DMS 273 (cell line): ENCODE measurements around the gene HOXA3.

Experiments used
- DNase-seq: peaks from one replicate; lab custom pipeline; 2025; ENCODE audit not compliant: unreplicated experiment; lab: John Stamatoyannopoulos, UW

HOXA3 gene

GRCh38 chr7:27131390-27131819 is 21.0 kb downstream of the HOXA3 start:
- no peak for DNase-seq

DNA sequence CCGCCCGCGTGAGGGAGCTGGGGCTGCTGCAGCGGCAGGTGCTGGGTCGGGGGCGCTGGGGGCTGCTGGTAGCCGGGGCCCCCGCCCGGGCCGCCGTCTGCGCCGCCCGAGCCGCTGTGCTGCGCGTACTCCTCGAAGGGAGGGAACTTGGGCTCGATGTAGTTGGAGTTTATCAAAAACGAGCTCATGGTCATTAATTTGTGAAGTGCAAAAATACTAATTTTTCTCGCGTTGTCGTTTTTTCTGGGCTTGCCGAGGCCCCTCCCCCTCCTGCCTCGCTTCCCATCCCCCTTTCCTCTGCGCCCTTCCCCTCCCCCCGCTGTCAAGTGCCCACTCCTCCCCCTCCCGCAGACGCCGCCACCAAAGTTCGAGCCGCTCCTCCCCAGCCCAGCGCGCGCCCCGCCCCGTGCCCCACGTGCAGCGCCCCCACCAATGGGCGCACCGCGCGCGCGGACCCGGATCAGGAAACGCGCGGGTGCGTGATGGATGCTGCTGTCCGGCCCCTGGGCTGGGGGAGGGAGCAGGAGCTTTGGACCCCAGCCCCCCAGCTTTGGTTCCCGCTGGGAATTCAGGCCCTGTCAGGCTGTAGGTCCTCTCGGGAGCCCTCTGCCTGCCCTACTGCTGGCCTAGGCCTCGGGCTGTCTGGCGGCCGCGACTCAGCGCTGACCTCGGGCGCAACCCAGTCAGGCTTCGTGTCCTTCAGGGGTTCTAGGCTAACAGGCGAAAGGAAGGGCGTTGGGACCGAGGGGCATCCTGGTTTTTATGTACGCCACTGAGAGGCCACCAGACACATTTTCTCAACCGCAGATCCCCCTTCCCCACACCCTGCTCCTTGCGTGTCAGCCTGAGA is 21.6 kb downstream of the HOXA3 start, which contains the start of gene HOXA4:
Gene HOXA4, minus strand, starts transcription at position 218 of the 850 bp plus-strand sequence. Its CDS starts 24 bp downstream, at position 194.
- DNase-seq: peak; percentile 94

DNA sequence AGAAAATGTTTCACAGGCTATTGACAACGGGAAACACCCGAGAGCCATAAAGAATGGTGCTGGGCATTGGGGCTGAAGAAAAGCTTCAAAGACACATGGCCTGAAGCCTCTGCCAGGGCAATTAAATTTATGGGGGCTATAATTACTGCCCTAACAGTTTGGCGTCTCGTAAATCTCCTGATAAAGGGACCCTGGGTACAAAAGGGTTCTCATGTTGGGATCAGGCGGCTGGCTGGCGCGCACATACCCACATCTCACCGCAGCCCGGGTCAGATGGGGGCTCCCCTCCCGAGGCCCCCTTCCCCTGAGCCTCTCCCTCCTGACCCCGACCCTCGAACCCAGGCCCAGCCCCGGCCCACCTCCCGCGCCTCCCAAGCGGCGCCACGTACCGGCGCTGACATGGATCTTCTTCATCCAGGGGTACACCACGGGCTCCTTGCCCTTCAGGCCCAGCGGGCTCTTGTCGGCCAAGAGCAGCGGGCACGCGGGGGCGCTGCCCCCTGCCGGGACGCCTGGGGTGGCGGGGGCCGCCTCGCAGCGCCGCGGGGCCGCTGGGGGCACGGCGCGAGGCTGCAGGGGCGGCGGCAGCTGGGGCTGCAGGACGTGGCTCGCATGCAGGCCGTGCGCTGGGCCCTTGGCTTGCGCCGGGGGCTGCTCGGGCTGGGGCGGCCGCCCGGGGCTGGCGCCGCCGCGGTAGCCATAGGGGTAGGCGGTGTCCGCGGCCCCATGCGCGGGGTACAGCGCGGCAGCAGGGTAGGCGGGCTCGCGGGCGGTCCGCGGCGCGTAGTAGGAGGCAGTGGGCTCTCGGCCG is 22.4 kb downstream of the HOXA3 start:
- DNase-seq: peak; percentile 84

DNA sequence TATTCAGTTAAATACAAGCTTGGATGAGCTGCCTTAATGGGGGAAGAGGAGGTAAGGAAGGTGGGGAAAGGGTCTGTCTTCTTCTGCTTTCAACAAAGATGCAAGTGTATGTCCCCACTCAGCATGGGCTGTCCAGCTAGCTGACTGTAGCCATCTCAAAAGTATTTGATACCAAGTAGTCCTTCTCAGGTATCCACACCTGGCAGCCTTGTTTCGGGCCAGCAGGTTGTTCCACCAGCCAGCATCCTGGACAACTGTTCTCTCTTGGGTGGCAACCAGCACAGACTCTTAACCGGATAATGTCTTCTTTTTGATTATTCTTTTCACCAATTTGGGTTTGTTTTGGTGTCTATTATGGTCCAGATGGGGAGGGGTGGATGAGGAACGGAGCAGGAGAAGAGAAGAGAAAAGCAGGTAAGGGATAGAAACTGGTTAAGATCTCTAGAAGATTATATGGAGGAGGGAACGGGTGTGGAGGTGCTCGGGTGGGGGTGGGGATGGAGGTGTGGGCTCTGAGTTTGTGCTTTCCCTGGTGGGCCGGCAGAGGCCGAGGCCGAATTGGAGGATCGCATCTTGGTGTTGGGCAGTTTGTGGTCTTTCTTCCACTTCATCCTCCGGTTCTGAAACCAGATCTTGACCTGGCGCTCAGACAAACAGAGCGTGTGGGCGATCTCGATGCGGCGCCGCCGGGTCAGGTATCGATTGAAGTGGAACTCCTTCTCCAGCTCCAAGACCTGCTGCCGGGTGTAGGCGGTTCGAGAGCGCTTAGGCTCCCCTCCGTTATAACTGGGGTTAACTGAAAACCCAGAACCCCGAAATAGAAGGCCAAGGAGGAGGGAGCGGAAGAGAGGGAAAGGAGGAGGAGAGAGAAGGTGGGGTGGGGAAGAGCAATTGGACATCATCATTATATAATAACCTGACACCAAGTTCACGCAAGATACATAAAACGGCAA is 23.3 kb downstream of the HOXA3 start:
- no peak for DNase-seq

DNA sequence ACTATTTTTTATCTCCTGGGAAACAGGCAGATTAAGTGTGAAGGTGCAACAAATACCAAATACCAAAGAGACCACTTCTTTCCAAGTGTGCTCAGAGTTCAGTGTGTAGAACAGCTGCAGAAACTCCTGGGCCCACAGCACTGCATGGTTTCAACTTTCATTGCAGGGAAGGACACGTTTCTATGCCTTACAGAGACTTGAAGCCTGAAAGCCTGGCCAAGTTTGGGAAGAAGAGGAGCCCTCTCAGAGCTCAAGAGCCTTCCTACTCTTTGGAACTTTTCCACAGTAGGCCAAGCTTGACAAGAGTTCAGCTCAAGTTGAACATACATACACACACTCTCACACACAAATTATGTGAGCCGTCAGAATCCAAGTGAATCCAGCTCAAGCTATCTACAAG is 24.3 kb downstream of the HOXA3 start:
- peak; percentile 62 for DNase-seq

- DNase-seq: no peak
Observed at GRCh38 chr7:27126596-27127327, 25.6 kb downstream of the HOXA3 start.

GRCh38 chr7:27125986-27126394 is 26.4 kb downstream of the HOXA3 start:
- DNase-seq: no peak

- no peak for DNase-seq
Observed at GRCh38 chr7:27124902-27125689, 27.3 kb downstream of the HOXA3 start.

GRCh38 chr7:27124096-27124901 is 28.1 kb downstream of the HOXA3 start:
- DNase-seq: no peak

GRCh38 chr7:27123477-27124053 is 28.8 kb downstream of the HOXA3 start:
- DNase-seq: no peak

GRCh38 chr7:27123007-27123476 is 29.3 kb downstream of the HOXA3 start:
- no peak for DNase-seq

- no peak for DNase-seq
Observed at GRCh38 chr7:27122077-27122910, 30.1 kb downstream of the HOXA3 start.

- no peak for DNase-seq
Observed at GRCh38 chr7:27121684-27122076, 30.7 kb downstream of the HOXA3 start.

DNA sequence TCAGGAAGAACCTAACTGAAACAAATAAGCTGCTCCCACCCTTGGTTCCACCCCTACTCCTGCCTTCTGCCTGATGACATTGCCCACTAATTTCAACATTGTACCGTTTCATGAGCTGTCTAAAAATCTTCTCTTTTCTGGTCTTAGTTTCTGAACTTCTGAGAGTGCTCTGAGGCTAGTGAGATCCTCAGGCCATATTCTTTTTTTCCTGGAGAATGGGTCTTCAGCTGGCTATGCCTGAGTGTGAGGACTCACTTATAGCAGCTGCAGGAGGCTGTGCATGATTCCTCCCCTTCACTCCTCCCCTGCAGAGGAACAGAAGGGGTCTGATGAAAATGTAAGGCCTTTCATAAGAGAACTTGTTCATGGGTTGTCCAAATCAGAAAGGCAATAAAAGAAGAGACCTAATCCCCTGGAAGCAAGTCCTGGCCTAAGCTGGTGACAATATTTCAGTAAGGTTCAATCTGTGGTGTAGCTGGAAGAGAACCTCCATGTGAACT is 32.9 kb downstream of the HOXA3 start:
- DNase-seq: no peak

GRCh38 chr7:27118580-27118979 is 33.8 kb downstream of the HOXA3 start:
- DNase-seq: no peak

DNA sequence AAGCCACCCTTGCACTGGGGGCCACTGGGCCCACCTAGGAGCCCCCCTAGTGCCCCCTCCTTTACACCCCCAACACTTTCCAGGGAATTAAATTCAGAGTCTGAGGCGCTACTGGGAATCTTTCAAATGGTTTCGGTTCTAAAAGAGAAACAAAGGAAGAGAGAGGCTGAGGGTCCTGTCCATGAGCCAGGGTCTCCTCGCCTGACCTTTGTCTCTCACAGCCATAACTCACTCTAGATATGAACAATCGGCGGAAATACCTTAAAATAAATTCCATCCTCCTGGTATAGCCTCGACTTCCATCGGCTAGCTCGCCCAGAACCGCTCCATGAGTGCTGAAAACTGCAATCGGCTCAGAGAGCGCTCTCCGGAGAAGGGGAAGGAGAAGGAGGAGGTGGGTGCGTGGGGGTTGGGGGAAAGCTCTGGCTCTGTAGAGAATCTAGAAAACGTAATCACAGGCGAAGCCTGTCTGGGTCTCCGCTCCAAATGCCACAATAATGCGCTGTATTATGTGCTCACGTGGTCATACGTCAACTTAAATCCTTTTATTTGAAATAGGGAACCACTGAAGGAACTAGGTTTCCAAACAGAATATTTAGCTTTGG is 34.4 kb downstream of the HOXA3 start:
- DNase-seq: no peak
